GM21423 (cell line): Measurements from ENCODE around the gene RTN1.
"Not testable (repeated sequence)": the region's sequence is repeated elsewhere in the genome, so short reads cannot be mapped to it uniquely, and the experiment has no call there.

ENCODE experiments used
- ATAC-seq: cut with Tn5 transposase; IDR thresholded peaks from one replicate; pipeline ENCODE4 v1.9.1; 2021; ENCODE audit warnings: mild to moderate bottlenecking, moderate library complexity; ENCODE audit not compliant: unreplicated experiment

The RTN1 gene

GRCh38 chr14:59705866-59706265 lies 164.7 kb downstream of the RTN1 start:
- no peak for ATAC-seq

- ATAC-seq = no peak
Observed at GRCh38 chr14:59705245-59705644, 165.3 kb downstream of the RTN1 start.

- no peak for ATAC-seq
Observed at GRCh38 chr14:59704054-59704645, 166.4 kb downstream of the RTN1 start.

GRCh38 chr14:59699442-59699841 lies 171.1 kb downstream of the RTN1 start:
- ATAC-seq = no peak

GRCh38 chr14:59698793-59699192 lies 171.8 kb downstream of the RTN1 start:
- ATAC-seq = no peak

- ATAC-seq = no peak
Observed at GRCh38 chr14:59695198-59695597, 175.4 kb downstream of the RTN1 start.

GRCh38 chr14:59691266-59691665 lies 179.3 kb downstream of the RTN1 start:
- no peak for ATAC-seq

- no peak for ATAC-seq
Observed at GRCh38 chr14:59690426-59690825, 180.2 kb downstream of the RTN1 start.

GRCh38 chr14:59688224-59689170 lies 182.1 kb downstream of the RTN1 start:
- ATAC-seq = peak; percentile 98

- no peak for ATAC-seq
Observed at GRCh38 chr14:59687663-59688062, 182.9 kb downstream of the RTN1 start.

GRCh38 chr14:59679872-59680271 lies 190.7 kb downstream of the RTN1 start:
- ATAC-seq = no peak

GRCh38 chr14:59678352-59678751 lies 192.2 kb downstream of the RTN1 start:
- no peak for ATAC-seq

GRCh38 chr14:59677771-59678231 lies 192.8 kb downstream of the RTN1 start:
- ATAC-seq = no peak

GRCh38 chr14:59675394-59675793 lies 195.2 kb downstream of the RTN1 start:
- no peak for ATAC-seq

- no peak for ATAC-seq
Observed at GRCh38 chr14:59664741-59665140, 205.8 kb downstream of the RTN1 start.

- ATAC-seq = no peak
Observed at GRCh38 chr14:59657769-59658168, 212.8 kb downstream of the RTN1 start.

- no peak for ATAC-seq
Observed at GRCh38 chr14:59656473-59656872, 214.1 kb downstream of the RTN1 start.

GRCh38 chr14:59654131-59654530 lies 216.4 kb downstream of the RTN1 start:
- ATAC-seq = not testable (repeated sequence)

GRCh38 chr14:59646832-59647231 lies 223.7 kb downstream of the RTN1 start:
- not testable (repeated sequence) for ATAC-seq

- peak; percentile 69 for ATAC-seq
Observed at GRCh38 chr14:59638885-59639284, 231.7 kb downstream of the RTN1 start.

- ATAC-seq = no peak
Observed at GRCh38 chr14:59634617-59635016, 236.0 kb downstream of the RTN1 start.

- ATAC-seq = no peak
Observed at GRCh38 chr14:59633486-59633885, 237.1 kb downstream of the RTN1 start.
